ENCODE data around the gene WDTC1.

WDTC1 gene

DNA sequence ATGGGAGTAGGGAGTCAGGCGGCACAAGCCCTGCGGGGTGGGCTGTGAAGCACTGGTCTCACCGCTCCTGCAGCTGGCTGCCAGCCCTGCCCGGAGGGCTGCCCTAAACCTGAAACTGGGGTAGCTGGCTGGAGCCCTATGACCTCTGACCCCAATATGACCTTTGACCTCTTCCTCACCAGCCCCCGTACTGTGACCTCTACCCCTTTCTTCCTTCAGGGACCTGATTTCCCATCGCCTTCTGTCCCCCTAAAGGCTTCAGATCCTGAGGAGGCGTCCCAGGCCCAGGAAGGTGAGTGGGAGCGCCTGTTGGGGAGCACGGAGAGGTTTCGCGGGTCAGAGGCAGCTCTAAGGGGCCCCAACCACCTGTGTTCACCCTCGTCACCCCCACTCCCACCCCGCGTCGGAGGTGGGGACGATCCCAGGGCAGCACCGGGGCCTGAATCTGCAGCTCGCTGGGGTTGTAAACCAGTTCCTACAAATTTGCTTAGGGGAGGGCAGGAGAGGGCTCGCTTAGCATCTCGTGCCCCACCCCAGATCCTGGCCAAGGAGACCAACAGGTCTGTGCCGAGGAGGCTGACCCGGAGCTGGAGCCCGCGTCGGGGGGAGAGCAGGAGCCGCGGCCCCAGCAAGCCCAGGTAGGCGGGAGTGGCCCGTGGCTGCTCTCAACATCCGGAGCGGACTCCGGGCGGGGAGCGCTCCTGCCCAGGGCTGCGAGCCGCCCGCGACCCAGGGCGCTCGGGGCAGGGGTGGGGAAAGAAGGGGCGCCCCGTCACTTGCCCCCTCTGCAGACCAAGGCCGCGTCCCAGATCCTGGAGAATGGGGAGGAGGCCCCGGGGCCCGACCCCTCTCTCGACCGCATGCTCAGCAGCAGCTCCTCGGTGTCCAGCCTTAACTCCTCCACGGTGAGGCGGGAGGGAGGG lies 114.7 kb downstream of the WDTC1 start:
- Histone ChIP-seq H3K4me3 (replicated peaks; ENCODE audit: insufficient read depth, low read length) (no peak overlapping the region), H3K27me3 (ENCODE audit: insufficient read depth, poor library complexity, severe bottlenecking) (no peaks in the 10 kb centered on the region), H3K27ac (replicated peaks) (no peak overlapping the region)
- TF ChIP-seq GABPA (IDR thresholded peaks at IDR 0.05; ENCODE audit: low read depth) (no peak), SPI1 (IDR thresholded peaks at IDR 0.05; ENCODE audit: borderline replicate concordance, low read depth) (no peak), POLR2AphosphoS5 (IDR thresholded peaks at IDR 0.05; ENCODE audit: low read depth) (0 out of 2 replicates have a peak, but pooled peaks have one; percentile 12)
- TF ChIP-seq, protein P1, sequence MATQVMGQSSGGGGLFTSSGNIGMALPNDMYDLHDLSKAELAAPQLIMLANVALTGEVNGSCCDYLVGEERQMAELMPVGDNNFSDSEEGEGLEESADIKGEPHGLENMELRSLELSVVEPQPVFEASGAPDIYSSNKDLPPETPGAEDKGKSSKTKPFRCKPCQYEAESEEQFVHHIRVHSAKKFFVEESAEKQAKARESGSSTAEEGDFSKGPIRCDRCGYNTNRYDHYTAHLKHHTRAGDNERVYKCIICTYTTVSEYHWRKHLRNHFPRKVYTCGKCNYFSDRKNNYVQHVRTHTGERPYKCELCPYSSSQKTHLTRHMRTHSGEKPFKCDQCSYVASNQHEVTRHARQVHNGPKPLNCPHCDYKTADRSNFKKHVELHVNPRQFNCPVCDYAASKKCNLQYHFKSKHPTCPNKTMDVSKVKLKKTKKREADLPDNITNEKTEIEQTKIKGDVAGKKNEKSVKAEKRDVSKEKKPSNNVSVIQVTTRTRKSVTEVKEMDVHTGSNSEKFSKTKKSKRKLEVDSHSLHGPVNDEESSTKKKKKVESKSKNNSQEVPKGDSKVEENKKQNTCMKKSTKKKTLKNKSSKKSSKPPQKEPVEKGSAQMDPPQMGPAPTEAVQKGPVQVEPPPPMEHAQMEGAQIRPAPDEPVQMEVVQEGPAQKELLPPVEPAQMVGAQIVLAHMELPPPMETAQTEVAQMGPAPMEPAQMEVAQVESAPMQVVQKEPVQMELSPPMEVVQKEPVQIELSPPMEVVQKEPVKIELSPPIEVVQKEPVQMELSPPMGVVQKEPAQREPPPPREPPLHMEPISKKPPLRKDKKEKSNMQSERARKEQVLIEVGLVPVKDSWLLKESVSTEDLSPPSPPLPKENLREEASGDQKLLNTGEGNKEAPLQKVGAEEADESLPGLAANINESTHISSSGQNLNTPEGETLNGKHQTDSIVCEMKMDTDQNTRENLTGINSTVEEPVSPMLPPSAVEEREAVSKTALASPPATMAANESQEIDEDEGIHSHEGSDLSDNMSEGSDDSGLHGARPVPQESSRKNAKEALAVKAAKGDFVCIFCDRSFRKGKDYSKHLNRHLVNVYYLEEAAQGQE (IDR thresholded peaks at IDR 0.05; ENCODE audit: insufficient replicate concordance, low read depth), result no peak
- TF ChIP-seq, protein P2, sequence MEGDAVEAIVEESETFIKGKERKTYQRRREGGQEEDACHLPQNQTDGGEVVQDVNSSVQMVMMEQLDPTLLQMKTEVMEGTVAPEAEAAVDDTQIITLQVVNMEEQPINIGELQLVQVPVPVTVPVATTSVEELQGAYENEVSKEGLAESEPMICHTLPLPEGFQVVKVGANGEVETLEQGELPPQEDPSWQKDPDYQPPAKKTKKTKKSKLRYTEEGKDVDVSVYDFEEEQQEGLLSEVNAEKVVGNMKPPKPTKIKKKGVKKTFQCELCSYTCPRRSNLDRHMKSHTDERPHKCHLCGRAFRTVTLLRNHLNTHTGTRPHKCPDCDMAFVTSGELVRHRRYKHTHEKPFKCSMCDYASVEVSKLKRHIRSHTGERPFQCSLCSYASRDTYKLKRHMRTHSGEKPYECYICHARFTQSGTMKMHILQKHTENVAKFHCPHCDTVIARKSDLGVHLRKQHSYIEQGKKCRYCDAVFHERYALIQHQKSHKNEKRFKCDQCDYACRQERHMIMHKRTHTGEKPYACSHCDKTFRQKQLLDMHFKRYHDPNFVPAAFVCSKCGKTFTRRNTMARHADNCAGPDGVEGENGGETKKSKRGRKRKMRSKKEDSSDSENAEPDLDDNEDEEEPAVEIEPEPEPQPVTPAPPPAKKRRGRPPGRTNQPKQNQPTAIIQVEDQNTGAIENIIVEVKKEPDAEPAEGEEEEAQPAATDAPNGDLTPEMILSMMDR (IDR thresholded peaks at IDR 0.05; ENCODE audit: insufficient read depth, low read length), result no peak
- no peak for DNase-seq (ENCODE audit: low read depth in 1 of 2, low spot score in 1 of 2)

DNA sequence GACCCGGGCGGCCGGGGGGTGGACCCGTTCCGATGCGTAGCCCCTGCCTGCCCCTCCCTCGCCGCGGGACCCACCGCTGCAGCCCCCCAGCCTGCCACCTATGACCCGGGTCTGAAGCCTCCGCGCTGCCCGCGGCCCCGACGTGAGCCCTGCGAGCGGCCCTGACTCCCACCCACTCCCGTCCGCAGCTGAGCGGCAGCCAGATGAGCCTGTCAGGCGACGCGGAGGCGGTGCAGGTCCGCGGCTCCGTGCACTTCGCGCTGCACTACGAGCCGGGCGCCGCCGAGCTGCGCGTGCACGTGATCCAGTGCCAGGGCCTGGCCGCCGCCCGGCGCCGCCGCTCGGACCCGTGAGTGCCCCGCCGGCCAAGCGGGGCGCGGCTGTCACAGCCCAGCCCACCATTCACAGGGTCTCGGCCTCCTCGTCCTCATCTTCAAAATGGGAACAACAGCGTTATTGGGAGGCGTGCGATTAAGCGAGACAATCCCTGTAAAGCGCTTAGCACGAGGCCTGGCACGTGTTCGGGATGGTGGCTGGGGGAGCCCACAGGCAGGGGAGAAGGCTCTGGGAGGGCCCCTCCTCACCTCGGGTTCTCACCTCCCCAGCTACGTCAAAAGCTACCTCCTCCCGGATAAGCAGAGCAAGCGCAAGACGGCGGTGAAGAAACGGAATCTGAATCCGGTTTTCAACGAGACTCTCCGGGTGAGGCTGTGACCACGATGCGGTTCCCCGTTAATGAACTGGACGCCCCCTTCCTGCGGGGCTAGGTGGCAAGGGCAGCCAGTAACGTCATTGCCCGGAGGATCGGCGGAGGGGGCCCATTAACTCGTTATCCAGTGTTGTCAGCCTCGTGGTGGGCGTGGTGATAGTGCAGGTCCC lies 115.6 kb downstream of the WDTC1 start:
- DNase-seq (ENCODE audit: low read depth in 1 of 2, low spot score in 1 of 2), result no peak
- no peak overlapping the region for H3K4me3 ChIP-seq (replicated peaks; ENCODE audit: insufficient read depth, low read length)
- no peaks in the 10 kb centered on the region for H3K27me3 ChIP-seq (ENCODE audit: insufficient read depth, poor library complexity, severe bottlenecking)
- H3K27ac ChIP-seq (replicated peaks), result no peak overlapping the region
- TF ChIP-seq, protein P2 (IDR thresholded peaks at IDR 0.05; ENCODE audit: insufficient read depth, low read length), result no peak

DNA sequence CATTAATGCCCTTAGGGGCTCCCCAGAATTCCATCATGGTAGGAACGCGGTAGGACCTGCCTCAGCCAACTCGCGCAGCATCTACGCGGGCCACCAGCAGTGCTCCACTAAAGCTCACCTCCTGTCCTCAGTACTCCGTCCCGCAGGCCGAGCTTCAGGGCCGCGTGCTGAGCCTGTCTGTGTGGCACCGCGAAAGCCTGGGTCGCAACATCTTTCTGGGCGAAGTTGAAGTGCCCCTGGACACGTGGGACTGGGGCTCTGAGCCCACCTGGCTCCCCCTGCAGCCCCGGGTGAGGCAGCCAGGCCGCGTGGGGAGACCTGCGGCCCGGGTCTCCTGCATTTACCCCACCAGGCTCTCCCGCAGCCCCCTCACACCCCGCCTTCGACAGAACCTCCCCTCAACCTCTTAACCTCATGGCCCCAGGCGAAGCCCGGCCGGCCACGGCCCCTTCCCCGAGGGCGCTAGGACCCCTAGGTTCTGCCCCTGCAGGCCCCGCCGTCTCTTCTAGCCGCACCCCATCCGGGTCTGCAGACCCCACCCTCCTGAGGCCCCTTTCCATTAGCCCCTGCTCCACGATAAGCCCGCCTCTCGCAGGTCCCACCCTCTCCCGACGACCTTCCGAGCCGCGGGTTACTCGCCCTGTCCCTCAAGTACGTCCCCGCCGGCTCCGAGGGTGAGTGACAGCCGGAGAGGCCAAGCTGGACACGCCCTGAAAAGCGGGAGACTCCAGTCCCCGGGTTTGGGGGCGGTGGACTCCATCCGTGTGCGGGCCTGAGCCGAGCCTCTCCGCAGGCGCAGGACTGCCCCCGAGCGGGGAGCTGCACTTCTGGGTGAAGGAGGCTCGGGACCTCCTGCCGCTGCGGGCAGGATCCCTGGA lies 116.5 kb downstream of the WDTC1 start:
- H3K27me3 ChIP-seq (ENCODE audit: insufficient read depth, poor library complexity, severe bottlenecking), result no peaks in the 10 kb centered on the region
- TF ChIP-seq GABPA (IDR thresholded peaks at IDR 0.05; ENCODE audit: low read depth), result no peak
- TF ChIP-seq, protein P2 (IDR thresholded peaks at IDR 0.05; ENCODE audit: insufficient read depth, low read length), result no peak
- TF ChIP-seq, protein P1 (IDR thresholded peaks at IDR 0.05; ENCODE audit: insufficient replicate concordance, low read depth), result no peak
- TF ChIP-seq SPI1 (IDR thresholded peaks at IDR 0.05; ENCODE audit: borderline replicate concordance, low read depth), result no peak
- 0 out of 2 replicates have a peak, but pooled peaks have one; percentile 11 for TF ChIP-seq POLR2AphosphoS5 (IDR thresholded peaks at IDR 0.05; ENCODE audit: low read depth)
- H3K27ac ChIP-seq (replicated peaks), result no peak overlapping the region
- DNase-seq (ENCODE audit: low read depth in 1 of 2, low spot score in 1 of 2), result no peak
- H3K4me3 ChIP-seq (replicated peaks; ENCODE audit: insufficient read depth, low read length), result no peak overlapping the region

All from HL-60 (cell line).